IPS-11a (cell line): Measurements from ENCODE around the gene MLN.
"Not testable (repeated sequence)": the region's sequence is repeated elsewhere in the genome, so short reads cannot be mapped to it uniquely, and the experiment has no call there.

ENCODE experiments used
- H3K4me3 ChIP-seq: one replicate; pipeline ENCODE4 v1.5.1; 2013; ENCODE audit warnings: low read depth, low read length, control low read depth

MLN gene

GRCh38 chr6:33836806-33837469 lies 33.1 kb upstream of the MLN start:
- no peak overlapping the region for H3K4me3 ChIP-seq

DNA sequence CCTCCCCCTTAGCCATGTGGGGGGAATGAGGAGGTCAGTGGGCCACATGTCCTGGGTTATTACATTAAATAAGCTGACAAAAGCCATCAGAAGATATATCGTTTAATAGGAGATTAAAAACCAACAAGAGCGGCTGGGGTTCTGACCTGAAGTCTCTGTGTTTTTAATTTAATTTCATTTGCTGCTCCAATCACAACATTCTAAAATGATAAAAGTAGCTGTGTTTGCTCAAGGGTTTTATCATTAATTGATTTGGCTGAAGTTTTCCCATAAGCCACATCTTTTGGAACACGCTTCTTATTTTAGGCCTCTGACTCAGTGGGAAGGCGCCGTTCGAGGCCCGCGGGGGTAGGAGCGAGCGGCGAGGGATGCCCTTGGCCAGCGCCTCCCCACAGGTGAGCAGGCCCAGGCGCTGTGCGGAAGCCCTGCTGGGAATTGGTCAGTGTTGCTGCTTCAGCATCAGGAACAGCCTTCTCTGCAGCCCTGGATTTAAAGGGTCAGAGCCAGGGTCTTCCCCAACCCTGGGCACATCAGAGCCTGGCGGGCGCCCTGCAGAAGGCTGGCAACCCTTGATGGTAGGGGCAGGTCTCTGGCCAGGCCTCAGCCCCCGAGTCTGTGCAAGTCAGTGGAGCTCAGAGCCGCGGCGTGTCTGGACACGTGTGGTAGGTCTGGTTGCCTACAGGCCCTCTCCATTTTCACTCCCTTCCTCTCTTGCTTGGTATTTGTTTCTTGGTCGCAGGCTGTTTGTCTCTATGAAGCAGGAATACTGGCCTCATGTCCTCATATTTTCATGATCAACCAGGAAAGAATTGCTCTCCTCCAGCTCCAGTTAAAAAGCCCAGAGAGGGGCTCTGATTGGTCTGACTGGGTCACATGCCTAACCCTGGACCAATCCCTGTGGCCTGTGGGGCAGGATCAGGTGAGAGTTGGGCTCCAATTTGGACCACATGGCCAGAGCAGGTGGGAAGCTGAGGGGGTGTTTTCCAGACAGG lies 30.9 kb upstream of the MLN start:
- H3K4me3 ChIP-seq, result no peak overlapping the region

DNA sequence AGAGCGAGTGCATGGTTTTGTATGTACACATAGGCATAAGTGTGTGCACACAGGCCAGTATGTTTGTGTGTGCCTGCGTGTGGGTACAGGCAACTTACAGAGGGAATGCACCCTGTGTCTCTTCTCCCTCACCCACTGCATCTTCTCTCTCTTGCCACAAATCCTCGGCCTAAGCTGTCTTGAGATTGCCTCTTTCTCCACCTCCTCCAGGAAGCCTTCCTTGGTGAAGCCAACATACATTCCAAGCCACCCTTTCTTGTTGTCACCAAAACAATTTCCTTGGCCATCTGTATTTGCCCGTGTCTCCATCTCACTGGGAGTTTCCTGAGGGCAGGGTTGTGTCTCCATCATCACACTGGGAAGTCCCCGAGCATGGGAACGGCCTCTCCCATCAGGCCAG lies 29.8 kb upstream of the MLN start:
- no peak overlapping the region for H3K4me3 ChIP-seq

DNA sequence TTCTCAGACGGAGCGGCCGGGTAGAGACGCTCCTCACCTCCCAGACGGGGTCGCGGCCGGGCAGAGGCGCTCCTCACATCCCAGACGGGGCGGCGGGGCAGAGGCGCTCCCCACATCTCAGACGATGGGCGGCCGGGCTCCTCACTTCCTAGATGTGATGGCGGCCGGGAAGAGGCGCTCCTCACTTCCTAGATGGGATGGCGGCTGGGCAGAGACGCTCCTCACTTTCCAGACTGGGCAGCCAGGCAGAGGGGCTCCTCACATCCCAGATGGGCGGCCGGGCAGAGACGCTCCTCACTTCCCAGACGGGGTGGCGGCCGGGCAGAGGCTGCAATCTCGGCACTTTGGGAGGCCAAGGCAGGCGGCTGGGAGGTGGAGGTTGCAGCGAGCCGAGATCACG lies 29.0 kb upstream of the MLN start:
- not testable (repeated sequence) for H3K4me3 ChIP-seq

GRCh38 chr6:33831725-33832124 lies 27.9 kb upstream of the MLN start:
- not testable (repeated sequence) for H3K4me3 ChIP-seq

DNA sequence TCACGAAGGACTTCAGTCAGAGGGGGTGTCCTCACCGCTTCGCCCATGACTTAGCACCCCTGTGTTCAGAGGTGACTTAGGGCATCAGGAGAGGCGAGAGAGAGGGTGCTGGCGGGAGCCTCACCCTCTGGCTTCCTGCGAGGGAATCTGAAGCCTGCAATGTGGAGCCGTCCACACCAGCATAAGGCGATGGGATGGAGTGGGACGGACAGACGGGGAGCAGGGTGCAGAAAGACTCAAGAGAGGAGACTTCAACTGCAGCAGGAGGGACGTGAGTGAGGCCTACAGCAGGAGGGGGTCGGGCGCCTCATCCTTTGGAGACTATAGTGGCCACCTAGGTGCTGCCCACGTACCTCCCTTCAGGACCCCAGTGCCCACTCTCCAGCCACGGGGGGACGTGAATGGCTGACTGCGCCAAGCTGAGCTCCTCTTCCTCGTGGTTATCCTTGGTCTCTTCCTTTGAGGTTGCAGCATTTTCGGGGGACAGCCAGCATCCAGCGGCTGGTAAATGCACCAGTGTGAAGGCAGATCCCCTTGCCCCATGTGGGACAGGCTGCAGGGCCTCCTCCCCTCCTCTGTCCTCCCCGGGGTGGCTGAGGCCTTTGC lies 26.9 kb upstream of the MLN start:
- no peak overlapping the region for H3K4me3 ChIP-seq

DNA sequence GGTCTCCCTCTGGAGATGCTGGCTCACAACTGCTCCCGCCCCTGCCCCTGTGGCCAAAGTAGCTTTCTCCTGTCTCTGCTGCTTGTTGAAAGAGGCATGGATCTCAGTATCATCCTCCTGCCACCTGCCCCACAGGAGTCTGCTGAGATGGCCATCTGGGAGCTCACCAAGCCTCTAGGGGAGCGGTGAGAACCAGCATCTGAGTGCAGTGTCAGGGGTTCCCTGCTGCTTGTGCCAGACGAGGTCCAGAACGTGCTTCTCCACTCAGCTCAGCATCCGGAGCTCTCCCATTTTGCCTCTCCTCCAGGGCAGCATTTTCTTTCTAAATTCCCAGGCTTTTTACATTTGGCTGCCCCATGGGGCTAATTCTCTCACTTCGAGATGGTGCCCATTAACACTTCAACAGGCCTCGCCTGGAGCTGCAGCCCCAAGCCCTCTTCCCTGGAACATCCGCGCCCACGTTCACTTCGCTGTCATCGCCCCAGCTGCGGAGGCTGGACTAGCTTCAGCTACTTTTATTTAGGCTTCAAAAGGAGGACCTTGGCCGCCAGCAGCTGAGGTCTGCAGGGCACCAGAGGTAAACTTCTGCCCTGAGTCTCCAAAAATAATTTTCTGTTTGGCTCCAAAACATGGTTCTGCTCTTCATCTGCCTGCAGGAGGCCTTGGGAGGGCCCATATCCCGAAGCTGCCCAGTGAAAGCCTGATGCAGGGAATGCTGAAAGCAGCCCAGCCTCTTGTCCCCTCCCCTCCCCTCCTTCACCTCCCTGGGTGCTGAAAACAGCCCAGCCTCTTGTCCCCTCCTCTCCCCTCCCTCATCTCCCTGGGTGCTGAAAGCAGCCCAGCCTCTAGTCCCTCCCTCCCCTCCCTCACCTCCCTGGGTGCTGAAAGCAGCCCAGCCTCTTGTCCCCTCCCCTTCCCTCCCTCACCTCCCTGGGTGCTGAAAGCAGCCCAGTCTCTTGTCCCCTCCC lies 25.2 kb upstream of the MLN start:
- no peak overlapping the region for H3K4me3 ChIP-seq

GRCh38 chr6:33828452-33828763 lies 24.6 kb upstream of the MLN start:
- H3K4me3 ChIP-seq, result no peak overlapping the region

DNA sequence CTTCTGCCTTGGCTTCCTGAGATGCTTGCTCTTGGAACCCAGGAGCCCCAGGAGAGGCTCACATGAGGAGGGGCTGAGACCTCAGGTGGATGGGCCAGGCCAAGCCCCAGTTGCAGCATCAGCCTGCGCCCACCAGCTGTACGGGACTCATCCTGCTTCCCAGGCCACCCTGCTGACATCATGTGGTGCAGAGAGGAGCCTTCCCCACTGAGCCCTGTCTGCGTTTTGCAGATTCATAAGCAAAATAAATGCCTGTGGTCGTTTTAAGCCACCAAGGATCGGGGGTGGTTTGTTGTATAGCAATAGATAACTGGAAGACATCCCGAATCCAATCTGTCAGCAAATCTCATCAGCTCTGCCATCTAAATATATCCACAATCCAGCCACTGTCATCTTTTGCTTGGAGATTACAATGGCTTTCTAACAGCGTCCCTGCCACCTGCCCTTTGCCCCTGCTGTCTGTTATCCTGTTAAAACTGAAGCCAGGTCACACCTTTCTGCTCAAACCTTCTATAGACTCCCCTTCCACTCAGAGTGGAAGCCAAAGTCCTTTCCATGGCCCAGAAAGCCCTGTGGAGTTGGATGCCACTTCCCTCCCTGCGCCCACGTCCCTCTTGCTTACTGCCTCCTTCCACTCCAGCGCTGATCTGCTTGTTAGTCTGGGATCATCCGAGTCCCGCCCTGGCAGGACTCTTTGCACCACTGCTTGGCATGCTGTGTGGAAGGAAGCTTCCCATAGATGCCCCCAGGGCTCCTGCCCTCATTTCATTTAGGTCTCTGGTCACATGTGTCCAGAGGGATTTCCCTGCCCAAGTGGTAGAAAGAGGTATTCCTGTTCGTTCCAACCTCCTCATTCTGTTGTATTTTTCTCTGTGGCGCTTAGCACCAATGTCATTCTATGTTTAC lies 24.0 kb upstream of the MLN start:
- no peak overlapping the region for H3K4me3 ChIP-seq

- no peak overlapping the region for H3K4me3 ChIP-seq
Measured at GRCh38 chr6:33826537-33826936, 22.7 kb upstream of the MLN start.

- H3K4me3 ChIP-seq, result no peak overlapping the region
Measured at GRCh38 chr6:33824461-33825154, 20.8 kb upstream of the MLN start.

DNA sequence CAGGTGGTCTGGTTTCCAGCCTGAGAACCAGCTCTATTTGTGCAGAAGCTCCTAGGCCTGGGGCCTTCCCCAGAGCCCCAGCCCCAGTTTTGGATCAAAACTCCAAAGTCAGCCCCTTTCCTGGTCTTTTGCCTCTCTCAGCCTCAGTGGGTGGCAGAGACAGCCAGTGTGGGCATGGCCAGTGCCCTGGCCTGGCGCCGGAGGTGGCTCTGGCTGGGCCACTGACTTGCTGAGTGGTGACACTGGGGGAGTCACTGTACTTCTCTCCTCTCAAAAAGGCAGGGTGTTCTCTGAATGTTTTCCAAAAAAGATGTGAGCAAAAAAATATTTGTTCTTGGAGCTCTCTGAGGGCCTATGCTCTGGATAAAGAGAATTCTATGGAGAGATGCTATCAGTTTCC lies 20.0 kb upstream of the MLN start:
- no peak overlapping the region for H3K4me3 ChIP-seq

DNA sequence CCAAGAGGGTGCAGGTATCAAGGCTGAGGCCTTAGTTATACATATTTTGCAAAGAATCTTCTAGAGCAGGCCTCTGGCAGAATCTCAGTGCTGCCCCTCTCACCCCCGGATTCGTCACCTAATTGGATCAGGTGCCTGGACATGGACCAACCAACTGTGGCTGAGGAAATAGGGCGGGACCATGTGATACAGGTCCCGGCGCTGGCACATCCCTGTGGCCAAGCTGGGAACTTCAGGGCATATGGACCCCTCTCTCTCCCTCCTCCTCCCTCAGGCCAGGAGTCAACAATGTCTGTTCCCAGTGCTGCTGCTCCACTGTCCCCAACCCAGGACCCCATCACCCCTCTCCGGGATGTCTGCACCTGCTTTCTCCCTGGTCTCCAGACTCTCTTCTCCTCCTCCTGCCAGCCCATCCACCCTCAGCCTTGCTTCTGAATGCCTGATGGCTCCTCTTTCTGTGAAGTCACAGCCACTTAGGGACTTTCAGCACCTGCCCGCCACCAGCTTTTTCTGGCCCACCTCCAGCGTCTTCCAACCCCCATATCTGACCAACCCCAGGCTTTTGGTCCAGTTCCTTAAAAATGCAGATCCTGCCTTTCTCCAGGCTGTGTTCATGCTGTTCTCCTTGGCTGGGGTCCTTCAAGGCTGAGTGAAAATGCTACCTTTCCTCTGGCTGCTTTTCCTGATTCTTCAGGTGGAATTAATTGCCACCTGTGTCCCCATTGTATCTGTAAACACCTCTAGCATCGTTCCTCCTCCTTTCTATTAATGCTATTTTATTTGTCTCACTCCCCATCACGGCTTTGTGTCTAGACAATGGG lies 19.0 kb upstream of the MLN start:
- H3K4me3 ChIP-seq, result no peak overlapping the region

DNA sequence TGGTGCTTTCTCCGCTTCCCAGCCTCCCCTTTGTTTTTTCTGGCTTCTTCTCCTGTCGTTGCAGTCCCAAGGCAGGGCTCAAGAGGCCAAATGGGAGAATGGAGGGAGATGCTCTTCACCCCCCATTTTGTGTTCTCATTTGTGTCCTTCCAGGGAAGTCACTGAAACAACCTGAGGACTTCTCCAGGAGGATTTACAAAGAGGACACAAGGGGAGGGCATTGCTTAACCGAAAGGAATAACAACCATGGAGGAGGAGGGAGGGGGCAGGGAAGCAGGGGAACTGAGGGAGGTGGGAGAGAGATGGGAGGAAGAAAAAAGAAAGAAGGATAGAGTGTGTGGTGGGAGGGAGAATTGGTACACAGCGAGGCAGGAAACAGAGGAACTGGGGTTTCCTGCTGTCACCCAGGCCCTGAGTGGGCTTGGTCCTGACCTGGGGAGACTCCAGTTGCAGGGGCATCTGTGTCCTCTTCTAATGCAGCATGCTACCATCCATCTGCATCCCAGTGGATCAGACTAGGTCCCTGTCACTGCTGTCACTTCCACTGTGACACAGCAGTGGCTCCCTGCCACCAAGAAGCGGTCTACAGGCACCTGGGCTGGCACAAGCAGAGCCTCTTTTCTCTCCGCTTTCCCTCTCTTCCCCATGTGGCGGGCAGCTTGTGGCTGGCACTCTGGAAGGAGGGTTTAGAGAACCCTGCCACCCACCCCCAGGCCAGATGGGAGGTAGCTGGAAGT lies 17.1 kb upstream of the MLN start:
- no peak overlapping the region for H3K4me3 ChIP-seq

GRCh38 chr6:33820243-33820642 lies 16.4 kb upstream of the MLN start:
- H3K4me3 ChIP-seq, result no peak overlapping the region

DNA sequence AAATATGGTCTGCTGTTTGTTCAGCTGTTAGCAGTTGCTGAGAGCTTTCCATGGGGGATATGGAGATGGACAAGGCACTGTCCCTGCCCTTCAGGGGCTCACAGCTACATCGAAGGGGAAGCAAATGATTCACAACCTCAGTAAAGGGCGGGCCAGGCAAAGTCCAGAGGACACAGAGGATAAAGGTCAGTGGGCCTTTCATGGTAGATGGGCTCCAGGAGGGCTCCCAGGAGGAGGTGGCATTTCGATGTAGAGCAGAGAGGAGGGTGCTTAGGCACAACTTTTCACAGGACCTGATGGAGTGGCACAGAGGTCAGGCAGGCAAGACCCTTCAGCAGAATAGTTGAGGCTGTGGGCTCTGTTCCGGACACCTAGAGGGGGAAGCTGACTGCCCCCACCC lies 15.2 kb upstream of the MLN start:
- no peak overlapping the region for H3K4me3 ChIP-seq

GRCh38 chr6:33818293-33818692 lies 14.5 kb upstream of the MLN start:
- H3K4me3 ChIP-seq, result no peak overlapping the region

DNA sequence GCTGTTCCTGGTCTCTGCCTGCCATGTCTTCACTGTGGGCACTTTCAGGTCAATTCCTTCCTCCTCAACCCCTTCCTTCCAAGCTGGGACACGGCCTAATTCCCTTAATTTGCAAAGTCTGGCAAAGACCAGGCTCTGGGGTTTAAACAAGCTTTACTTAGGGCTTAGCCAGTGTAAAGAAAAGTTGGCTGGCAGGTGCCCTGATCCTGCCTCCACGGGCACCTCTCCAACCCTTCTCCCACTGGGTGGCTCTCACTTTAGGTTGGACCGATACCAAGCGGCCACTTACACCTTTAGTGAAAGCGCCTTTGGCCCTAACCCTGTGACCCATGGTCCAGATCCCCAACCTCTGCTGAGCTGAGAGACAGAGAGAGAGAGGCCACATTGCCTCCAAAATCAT lies 13.7 kb upstream of the MLN start:
- no peak overlapping the region for H3K4me3 ChIP-seq
